ENCODE measurements around the gene GGCX.

GGCX gene

GRCh38 chr2:85531589-85531988 is 29.7 kb downstream of the GGCX start:
- CTCF ChIA-PET = no interaction called here
- TF ChIP-seq, protein P1, sequence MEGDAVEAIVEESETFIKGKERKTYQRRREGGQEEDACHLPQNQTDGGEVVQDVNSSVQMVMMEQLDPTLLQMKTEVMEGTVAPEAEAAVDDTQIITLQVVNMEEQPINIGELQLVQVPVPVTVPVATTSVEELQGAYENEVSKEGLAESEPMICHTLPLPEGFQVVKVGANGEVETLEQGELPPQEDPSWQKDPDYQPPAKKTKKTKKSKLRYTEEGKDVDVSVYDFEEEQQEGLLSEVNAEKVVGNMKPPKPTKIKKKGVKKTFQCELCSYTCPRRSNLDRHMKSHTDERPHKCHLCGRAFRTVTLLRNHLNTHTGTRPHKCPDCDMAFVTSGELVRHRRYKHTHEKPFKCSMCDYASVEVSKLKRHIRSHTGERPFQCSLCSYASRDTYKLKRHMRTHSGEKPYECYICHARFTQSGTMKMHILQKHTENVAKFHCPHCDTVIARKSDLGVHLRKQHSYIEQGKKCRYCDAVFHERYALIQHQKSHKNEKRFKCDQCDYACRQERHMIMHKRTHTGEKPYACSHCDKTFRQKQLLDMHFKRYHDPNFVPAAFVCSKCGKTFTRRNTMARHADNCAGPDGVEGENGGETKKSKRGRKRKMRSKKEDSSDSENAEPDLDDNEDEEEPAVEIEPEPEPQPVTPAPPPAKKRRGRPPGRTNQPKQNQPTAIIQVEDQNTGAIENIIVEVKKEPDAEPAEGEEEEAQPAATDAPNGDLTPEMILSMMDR (conservative IDR thresholded peaks at IDR 0.05; ENCODE audit: low read depth) = no peak

DNA sequence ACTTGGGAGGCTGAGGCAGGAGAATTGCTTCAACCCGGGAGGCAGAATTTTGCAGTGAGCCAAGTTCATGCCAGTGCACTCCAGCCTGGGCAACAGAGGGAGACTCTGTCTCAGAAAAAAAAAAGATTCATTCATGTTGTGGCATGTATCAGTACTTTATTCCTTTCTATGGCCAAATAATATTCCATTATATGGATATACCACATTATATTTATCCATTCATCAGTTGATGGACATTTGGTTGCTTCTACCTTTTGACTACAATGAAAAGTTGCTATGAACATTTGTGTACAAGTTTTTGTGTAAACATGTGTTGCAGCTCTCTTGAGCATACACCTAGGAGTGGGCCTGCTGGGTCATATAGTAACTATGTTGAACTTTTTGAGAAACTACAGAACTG is 31.5 kb downstream of the GGCX start:
- CTCF ChIA-PET = interaction anchor here (0.5 kb wide), 1 partner anchor 73 kb away, joined by 3 read pairs; no protein-coding TSS in a partner anchor
- TF ChIP-seq, protein P1 (conservative IDR thresholded peaks at IDR 0.05; ENCODE audit: low read depth) = no peak
- no peak overlapping the region for H3K27ac ChIP-seq

More at GRCh38 chr2:85531589-85531988, 29.7 kb downstream of the GGCX start:
- POLR2A ChIA-PET (ENCODE audit: low non-redundant PET) = no interaction called here
- DNase-seq (ENCODE audit: low spot score) = no peak
- H3K27ac ChIP-seq = no peak overlapping the region

GRCh38 chr2:85528355-85528754 is 32.9 kb downstream of the GGCX start:
- H3K27ac ChIP-seq = no peak overlapping the region
- POLR2A ChIA-PET (ENCODE audit: low non-redundant PET) = no interaction called here

More for the DNA sequence above, 31.5 kb downstream of the GGCX start:
- no peak for DNase-seq (ENCODE audit: low spot score)
- POLR2A ChIA-PET (ENCODE audit: low non-redundant PET) = no interaction called here

GRCh38 chr2:85527787-85528186 is 33.5 kb downstream of the GGCX start:
- no peak overlapping the region for H3K27ac ChIP-seq
- TF ChIP-seq, protein P1 (conservative IDR thresholded peaks at IDR 0.05; ENCODE audit: low read depth) = no peak
- POLR2A ChIA-PET (ENCODE audit: low non-redundant PET) = no interaction called here
- CTCF ChIA-PET = no interaction called here
- DNase-seq (ENCODE audit: low spot score) = no peak

More at GRCh38 chr2:85528355-85528754, 32.9 kb downstream of the GGCX start:
- CTCF ChIA-PET = no interaction called here
- TF ChIP-seq, protein P1 (conservative IDR thresholded peaks at IDR 0.05; ENCODE audit: low read depth) = no peak
- no peak for DNase-seq (ENCODE audit: low spot score)

DNA sequence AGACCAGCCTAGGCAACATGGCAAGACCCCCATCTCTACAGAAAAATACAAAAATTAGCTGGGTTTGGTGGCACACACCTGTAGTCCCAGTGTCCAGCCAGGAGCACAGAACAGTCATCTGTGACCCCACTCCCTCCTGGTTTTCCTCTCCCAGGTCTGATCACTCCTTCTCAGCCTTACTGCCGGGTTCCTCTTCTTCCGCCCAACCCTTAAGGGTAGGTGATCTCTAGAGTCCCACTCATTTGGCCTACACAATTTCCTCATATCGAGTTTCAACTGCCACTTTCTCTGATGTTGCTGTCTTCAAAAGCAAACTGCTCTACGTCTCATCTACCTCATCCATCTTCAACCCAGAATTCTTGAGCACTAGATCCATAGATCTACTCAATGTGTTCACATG is 35.7 kb downstream of the GGCX start:
- no peak for DNase-seq (ENCODE audit: low spot score)
- POLR2A ChIA-PET (ENCODE audit: low non-redundant PET) = no interaction called here
- no peak overlapping the region for H3K27ac ChIP-seq
- TF ChIP-seq, protein P1 (conservative IDR thresholded peaks at IDR 0.05; ENCODE audit: low read depth) = no peak
- CTCF ChIA-PET = no interaction called here

DNA sequence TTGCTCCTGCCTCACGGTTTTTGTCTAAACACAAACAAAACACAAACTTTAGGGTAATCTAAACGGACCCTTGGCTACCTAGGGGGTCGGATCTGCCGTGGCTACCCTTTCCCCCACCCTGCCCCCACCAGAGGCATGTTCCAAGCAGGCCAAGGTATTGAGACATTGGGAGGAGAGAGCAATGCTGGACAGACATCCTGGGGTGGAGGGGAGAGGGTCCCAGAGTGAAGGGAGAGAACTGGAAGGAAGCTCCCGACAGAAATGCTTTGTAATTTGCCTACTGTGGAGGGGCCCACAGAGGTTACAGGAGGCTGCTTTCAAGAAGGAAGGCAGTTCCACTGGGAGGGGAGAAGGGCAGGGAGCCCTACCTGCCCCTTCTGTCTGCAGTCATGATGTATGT is 36.3 kb downstream of the GGCX start:
- POLR2A ChIA-PET (ENCODE audit: low non-redundant PET) = no interaction called here
- no peak overlapping the region for H3K27ac ChIP-seq

More for the DNA sequence above, 36.3 kb downstream of the GGCX start:
- DNase-seq (ENCODE audit: low spot score) = no peak
- TF ChIP-seq, protein P1 (conservative IDR thresholded peaks at IDR 0.05; ENCODE audit: low read depth) = no peak
- CTCF ChIA-PET = interaction anchor here (0.5 kb wide), 1 partner anchor 88 kb away, joined by 3 read pairs; no protein-coding TSS in a partner anchor
